GM19452 (cell line): ENCODE results near the gene DYNC1H1.
"Not testable (repeated sequence)": the region's sequence is repeated elsewhere in the genome, so short reads cannot be mapped to it uniquely, and the experiment has no call there.

Experiments used
- ATAC-seq: cut with Tn5 transposase; IDR thresholded peaks from one replicate; pipeline ENCODE4 v1.9.1; 2021; ENCODE audit not compliant: unreplicated experiment

Gene DYNC1H1

DNA sequence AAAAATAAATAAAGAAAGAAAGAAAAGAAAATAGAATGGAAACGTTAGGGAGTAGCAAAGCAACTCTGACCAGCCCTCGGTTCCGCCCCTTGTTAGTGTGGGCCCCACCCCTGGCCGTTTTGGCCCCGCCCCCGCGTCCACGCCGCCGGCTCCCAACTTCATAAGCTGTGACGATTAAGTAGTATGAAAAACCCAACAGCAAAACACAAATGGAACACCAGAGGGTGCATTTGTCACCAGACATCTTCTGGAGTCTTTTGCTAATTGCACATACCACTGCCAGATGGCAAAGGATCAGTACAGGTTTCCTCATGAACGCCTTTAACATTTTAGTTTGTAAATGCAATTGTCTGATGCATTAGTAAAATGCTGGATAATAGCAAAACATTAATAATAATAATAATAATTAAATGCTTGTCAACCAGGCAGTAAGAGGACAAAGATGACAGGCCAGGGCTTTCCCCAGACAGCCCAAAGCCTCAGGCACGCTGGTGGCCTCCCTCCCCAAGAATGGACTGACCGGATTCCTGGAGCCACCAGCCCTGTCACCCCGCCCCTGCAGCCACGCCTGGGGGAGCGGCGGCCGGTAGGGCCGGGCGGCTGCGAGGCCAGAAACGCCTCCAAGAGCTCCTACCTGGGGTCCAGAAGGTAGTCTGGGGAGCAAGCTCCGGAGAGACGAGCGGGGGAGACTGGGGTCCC lies 98.9 kb downstream of the DYNC1H1 start:
- peak; percentile 53 for ATAC-seq

DNA sequence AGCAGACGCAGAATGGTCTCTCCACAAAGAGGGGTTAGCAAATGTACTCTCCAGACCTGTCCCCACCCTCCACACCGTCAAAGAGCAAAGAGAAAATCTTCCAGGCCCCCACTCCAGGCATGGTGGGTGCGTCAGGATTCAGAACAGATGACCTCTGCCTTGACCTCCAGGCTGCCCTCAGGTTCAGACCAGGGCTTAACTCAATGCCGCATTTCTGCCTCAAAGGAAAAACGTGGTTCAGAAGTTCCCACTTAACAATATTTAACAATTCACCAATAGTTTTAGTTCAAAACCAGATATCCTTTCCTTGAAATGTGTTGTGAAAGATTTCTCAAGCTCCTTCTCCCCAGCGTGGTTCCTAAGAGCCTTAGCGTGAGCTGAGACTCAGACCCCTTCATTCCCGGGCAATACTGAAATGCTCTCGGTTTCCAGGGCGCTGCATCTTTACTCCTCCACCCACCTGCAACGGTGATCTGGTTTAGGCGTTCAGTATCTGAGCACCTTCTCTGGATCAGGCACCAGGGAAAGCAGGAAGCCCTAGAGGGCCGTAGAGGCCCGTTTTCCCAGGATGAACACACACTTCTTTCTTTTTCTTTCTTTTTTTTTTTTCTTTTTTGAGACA lies 99.5 kb downstream of the DYNC1H1 start:
- ATAC-seq = no peak

DNA sequence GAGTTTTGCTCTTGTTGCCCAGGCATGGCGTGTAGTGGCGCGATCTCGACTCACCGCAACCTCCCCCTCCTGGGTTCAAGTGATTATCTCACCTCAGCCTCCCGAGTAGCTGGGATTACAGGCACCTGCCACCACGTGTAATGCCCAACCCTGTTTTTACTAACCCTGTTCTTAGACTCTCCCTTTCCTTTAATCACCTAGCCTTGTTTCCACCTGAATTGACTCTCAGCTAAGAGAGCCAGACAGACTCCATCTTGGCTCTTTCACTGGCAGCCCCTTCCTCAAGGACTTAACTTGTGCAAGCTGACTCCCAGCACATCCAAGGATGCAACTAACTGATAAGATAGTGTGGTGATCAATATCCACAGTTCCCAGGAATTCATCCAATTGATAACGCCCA lies 100.2 kb downstream of the DYNC1H1 start:
- not testable (repeated sequence) for ATAC-seq

DNA sequence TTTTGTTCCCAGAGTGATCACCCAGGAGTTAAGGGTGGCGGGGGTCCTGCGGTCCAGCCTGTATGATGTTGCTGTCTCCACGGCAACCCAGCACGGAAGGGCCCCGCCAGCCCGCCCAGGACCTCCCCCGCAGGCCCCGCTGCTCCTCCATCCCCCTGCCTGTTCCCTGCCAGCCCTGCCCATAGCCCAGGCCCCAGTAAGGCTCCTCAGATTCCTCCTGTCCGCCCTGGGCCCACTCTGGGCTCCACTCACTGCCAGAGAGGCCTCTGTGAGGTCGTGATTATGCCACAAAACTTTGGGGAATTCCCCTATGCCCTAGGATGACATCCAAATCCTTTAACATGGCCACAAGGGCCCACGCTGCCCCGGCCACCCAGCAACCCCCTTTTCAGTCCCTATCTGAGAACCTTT lies 101.7 kb downstream of the DYNC1H1 start:
- no peak for ATAC-seq

DNA sequence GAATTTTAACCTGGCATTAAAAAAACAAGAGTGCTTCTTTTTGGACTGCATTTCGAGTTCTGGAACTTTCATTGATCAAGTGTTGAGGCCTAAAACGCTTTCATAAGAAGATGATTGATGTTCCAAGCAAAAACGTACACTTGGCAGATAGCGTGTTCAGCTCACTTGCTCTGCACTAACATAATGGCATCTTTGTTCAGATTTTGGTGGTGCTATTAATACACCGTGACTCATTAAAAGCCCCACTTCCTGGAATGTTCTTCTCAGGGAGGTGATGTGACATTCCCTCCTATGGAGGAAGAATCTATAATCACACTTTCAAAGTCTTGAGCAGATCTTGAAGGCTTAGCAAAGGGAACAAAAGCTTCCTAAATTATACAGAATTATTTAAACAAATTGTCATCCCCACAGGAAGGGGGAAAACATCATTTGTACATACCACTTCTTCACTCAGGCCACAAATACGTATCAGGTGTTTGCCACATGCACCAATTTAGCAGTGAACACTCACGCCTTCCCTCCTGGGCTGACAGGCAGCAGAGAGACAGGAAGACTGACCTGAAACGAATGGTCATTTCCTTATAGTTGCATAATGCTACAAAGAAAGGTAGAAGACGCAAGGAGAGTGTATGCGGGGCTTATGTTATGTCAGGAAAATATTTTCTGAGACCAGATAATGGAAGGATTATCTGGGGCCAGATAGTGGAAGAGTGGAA lies 107.1 kb downstream of the DYNC1H1 start:
- no peak for ATAC-seq

DNA sequence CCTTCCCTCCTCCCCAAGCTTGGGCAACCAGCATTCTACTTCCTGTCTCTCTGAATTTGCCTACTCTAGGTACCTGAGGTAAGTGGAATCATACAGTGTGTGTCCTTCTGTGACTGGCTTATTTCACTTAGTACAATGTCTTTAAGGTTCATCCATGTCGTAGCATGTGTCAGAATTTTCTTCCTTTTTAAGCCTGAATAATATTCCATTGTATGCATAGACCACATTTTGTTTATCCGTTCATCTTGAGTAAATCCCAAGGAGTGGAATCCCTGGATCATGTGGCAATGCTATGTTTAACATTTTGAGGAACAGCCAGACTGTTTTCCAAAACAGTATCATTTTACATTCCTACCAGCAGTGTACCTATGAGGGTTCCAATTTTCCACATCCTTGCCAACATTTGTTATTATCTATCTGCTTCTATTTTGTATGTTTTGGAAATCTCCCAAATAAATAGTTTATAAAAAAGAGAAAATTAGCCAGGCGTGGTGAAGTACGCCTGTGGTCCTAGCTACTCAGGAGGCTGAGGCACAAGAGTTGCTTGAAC lies 110.1 kb downstream of the DYNC1H1 start:
- no peak for ATAC-seq

DNA sequence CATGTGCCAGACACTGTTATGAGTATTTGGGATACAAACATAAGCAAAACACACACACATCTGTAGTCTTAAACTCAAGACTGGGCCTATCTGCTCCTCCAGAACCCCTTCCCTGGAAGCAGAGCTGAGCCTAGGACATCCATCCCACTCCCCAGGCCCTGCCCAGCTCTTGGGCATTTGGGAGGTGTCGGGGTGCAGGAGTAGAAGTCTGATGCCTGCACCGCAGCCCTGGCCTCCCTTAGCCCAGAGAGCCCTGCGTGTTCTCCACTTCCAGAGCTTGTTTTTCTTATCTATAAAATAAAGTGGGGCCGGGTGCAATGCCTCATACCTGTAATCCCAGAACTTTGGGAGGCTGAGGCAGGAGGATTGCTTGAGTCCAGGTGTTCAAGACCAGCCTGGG lies 110.8 kb downstream of the DYNC1H1 start:
- ATAC-seq = no peak

DNA sequence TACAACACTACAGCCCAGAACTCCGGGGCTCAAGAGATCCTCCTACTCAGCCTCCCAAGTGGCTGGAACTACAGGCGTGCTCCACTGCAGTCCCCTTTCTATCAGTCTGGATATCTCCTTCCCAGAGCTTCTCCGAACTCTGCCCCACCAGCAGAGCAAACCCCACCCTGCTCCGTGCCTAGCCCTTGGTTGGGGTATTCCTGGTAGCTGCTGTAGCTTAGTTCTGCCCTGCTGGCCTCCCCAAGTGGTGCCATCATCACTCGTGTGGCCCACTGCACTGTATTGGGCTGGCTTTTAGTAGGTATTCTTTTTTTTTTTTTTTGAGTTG lies 113.0 kb downstream of the DYNC1H1 start:
- no peak for ATAC-seq

DNA sequence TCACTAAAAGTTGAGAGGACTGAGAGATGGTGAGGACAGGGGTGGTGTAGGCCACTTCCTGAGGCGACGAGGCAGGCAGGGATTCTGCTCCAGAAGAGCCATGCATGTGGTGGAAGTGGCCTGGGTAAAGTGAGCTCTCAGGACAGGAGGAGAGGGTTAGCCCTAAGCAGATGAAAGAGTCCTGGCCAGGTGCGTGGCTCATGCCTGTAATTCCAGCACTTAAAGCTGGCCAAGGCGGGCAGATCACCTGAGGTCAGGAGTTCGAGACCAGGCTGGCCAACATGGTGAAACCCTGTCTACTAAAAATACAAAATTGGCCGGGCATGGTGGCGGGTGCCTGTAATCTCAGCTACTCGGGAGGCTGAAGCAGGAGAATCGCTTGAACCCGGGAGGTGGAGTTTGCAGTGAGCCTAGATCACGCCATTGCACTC lies 114.0 kb downstream of the DYNC1H1 start:
- not testable (repeated sequence) for ATAC-seq

DNA sequence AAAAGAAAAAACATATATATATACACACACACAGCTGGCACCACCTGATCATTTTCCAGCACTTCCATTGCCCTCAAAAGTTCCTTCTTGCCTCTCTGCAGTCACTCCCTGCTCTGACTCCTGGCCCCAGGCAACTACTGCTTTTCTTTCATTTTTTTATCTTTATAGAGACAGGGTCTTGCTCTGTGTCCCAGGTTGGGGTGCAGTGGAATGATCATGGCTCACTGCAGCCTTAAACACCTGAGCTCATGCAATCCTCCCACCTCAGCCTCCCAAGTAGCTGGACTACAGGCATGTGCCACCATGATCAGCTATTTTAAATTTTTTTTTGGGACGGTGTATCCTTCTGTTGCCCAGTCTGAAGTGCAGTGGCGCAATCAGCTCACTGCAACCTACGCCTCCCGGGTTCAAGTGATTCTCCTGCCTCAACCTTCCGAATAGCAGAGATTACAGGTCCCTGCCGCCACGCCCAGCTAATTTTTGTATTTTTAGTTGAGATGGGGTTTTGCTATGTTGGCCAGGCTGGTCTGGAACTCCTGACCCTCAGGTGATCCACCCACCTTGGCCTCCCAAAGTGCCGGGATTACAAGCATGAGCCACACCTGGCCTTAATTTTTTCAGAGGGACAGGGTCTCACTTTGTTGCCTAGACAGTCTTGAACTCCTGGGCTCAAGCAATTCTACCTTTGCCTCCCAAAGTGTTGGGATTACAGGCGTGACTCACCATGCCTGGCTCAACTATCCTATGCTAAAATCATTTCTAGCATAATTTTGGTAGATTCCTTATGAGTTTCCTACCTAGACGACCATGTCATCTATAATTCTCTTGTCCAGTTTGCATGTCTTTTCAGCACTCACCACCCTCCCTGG lies 114.7 kb downstream of the DYNC1H1 start:
- no peak for ATAC-seq

DNA sequence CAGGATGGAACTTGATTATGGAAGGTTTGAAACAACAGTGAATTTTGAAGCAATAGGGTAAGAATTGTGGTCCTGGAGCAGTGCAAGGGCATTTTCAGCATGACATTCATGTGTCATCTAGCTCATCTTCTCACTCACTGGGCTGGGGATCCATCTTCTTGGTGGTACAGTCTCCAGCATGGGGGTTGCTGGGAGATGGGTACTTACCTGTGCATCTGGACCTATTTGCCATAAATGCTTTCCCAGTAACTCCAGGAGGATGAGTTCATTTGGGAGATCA lies 115.3 kb downstream of the DYNC1H1 start:
- no peak for ATAC-seq

DNA sequence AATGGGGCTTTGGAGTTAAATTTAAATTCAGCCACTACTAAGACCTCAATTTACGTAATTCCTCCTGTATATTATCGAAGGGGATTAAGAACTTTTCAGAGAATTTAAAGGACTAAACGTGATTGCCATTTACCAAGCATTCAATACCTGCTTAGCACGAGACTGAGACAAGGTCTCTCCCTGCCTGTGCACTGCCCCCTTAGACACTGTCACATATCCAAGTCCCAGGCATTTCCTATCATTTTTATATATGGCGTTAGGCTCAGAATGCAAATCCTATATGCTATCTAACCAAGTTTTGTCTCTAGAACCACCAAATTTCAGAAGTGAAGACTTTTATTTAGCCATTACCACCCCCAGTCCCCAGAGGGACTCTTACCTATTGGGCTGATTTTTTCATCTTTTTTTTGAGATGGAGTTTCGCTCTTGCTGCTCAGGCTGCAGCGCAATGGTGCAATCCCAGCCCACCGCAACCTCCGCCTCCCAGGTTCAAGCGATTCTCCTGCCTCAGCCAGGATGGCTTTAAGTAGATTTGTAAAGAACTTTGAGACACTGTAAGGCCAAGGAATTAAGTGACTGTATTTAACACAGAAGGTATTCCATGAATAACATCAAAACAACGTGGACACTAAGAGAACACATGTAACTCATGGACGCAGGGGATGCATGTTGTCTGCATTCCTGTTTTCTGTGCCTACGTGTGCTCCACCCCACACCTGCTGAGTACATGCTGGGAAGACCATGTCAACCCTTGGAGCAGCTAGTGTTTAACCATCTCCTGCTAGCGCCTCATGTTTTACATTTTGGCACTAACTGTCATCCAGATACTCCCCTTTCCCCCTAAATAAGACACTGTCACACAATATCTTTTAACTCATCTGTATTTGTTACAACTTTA lies 116.1 kb downstream of the DYNC1H1 start:
- ATAC-seq = no peak

DNA sequence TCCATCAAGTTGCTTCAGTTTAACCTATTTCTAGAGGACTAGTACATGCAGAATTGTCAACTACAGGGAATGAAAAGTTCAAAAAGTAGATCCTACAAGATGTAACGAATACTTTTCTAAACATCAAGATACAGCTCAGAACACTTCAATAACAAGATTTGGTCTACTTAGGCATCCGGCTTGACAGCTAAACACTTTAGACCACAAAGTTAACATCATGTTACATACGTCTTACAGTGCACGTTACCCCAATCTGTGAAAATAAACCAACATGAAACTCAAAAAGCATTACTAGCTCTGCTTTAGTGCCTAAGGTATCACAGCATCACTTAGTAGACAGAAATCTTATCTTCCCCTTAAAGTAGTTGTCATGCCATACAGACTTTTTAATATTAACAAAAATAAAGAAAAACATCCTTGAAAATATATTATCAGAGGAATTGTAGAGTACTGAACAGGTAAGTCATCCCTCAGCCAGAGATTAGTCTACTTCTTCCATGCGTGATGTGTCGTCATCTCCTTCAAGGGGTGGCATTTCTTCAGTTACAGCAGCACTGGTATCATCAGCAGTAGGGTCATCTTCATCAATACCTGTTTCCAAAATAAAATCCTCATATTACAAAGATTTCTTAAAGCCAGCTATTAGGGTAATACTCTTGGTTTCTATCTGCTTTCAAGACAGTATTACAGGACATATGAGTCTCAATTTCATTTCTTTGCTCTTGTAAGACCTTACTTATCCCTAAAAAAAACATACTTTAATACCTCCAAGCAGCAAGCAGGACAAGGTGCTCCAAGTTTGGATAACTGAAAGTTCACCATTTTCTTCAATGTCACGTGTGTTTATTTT lies 117.1 kb downstream of the DYNC1H1 start:
- ATAC-seq = no peak

DNA sequence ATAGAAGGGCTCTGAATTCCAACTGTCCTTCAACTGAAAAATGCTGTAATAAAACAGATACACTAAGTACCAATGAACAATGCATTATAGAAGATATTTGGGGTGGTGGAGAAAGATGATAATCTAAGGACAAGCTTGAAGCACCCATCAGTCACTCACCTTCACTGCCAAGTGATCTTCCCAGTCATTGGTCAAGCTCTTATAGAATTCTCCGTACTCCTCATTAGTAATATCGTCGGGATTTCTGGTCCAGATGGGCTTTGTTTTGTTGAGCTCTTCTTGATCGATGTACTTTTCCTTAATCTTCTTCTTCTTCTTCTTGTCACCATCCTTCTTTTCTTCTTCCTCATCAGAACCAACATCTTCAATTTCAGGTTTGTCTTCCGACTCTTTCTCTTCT lies 120.1 kb downstream of the DYNC1H1 start:
- not testable (repeated sequence) for ATAC-seq

DNA sequence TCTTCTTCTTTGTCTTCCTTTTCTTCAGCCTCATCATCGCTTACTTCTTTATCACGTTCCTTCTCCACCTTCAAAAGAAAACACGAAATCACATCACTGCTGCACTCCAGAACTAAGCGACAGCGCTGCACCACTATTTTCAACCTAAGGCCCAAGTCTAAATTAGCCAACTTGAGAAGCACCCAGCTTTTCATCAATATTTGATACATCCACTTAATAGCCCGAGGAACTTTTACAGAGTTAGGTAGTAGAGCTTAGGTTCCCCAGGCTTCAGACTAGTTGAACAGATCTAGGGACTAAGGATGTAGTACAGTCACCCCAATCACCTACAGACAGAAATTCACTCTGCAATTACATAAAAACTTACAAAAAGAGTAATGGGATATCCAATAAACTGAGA lies 120.6 kb downstream of the DYNC1H1 start:
- ATAC-seq = no peak

DNA sequence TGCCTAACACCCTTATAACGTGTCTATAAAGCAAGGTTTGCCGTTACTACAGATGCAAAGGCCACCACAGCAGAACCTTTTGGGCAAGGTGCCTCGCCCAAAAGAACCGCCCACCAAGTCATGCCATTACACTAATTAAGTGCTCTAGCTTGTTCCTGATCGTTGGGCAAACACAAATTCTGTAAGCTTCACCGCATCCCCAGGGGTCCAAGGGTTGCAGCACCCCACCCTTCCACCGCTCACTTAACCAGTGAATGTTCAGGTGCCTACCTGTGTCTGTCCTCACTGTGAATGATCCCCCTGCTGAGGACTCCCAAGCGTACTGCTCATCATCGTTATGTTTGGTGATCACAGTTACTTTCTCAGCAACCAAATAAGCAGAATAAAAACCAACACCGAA lies 121.1 kb downstream of the DYNC1H1 start:
- no peak for ATAC-seq

DNA sequence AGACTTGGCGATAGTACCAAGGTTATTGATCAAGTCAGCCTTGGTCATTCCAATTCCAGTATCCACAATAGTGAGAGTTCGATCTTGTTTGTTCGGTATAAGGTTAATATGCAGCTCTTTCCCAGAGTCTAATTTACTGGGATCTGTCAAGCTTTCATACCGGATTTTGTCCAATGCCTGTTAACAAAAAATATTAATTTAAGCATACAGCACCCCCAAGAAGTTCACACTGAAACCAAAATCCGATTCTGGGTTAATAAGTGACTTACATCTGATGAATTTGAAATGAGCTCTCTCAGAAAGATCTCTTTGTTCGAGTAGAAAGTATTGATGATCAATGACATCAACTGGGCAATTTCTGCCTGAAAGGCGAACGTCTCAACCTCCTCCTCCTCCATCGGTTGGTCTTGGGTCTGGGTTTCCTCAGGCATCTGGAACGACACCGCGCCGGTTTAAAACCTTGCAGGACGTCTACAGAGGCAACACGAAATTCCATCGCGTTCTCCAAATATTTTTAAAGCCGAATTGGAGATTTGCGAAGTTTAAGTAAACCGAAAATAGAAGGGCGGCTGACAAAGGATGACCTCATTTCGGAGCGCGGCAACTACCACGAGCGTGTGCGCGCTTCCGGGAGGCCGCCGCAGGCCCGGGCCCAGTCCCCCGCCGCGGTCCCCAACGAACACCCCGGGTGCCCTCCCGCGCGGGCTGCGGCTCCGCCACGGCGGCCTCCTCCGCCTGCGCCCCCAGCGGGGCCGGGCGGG lies 121.8 kb downstream of the DYNC1H1 start:
- ATAC-seq = peak; percentile 34

DNA sequence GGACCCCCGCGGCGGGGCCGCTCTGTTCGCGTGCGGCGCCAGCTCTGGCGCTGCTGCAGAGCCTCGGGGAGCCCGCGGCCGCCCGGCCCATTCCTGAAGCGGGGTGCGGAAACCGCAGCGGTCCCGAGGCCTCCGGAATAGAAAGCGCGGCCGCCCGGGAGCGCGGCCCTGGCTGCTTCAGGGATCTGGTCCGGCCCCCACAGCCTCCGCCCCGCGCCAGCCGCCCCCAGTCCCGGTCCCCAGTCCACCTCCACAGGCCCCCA lies 122.3 kb downstream of the DYNC1H1 start:
- no peak for ATAC-seq
